ENCODE data around the gene BTNL2. TPM values are rescaled to one million over a fixed set of nuclear protein-coding genes. Genes with fewer than 3 reads are reported as not detected.

The BTNL2 gene
- total and polyA plus RNA-seq, 10 donors: not detected

DNA sequence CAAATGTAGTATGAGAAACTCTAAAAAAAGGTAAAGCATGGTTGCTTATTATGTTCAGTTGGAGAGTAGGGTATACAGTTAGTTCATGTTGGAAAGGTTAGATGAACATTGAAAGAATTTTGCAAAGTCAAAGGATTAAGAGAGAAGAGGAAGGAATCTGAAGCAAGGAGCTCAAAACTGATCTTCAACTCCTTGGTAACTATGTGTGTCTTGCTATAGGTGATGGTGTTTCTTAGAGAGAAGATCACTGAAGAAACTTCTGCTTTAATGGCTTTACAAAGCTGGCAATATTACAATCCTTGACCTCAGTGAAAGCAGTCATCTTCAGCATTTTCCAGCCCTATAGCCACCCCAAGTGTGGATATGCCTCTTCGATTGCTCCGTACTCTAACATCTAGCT, 37.5 kb upstream of the BTNL2 start:
- no peak for DNase-seq
- Histone ChIP-seq H3K9me3 (no peaks in the 10 kb centered on the region), H3K36me3 (peaks cover 0 to 41% (median 26%) of the 10 kb centered on the region in 6 donors), H3K27ac (no peak overlapping the region), H3K4me3 (no peak overlapping the region), H3K4me1 (peaks cover 0 to 58% (median 32%) of the 10 kb centered on the region in 6 donors), H3K27me3 (replicated peaks in 1 of 7) (no peaks in the 10 kb centered on the region)
- 69 to 98% (median 88%) methylated on average over 2 of the region's 2 CpGs for WGBS, 5 donors
- TF ChIP-seq, protein P1, sequence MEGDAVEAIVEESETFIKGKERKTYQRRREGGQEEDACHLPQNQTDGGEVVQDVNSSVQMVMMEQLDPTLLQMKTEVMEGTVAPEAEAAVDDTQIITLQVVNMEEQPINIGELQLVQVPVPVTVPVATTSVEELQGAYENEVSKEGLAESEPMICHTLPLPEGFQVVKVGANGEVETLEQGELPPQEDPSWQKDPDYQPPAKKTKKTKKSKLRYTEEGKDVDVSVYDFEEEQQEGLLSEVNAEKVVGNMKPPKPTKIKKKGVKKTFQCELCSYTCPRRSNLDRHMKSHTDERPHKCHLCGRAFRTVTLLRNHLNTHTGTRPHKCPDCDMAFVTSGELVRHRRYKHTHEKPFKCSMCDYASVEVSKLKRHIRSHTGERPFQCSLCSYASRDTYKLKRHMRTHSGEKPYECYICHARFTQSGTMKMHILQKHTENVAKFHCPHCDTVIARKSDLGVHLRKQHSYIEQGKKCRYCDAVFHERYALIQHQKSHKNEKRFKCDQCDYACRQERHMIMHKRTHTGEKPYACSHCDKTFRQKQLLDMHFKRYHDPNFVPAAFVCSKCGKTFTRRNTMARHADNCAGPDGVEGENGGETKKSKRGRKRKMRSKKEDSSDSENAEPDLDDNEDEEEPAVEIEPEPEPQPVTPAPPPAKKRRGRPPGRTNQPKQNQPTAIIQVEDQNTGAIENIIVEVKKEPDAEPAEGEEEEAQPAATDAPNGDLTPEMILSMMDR (IDR thresholded peaks at IDR 0.05 in 8 of 11, conservative IDR thresholded peaks at IDR 0.05 in 3 of 11): no peak
- intact Hi-C loops (cut with DNase I; ENCODE audit: low total_unique reads): no loop called here

DNA sequence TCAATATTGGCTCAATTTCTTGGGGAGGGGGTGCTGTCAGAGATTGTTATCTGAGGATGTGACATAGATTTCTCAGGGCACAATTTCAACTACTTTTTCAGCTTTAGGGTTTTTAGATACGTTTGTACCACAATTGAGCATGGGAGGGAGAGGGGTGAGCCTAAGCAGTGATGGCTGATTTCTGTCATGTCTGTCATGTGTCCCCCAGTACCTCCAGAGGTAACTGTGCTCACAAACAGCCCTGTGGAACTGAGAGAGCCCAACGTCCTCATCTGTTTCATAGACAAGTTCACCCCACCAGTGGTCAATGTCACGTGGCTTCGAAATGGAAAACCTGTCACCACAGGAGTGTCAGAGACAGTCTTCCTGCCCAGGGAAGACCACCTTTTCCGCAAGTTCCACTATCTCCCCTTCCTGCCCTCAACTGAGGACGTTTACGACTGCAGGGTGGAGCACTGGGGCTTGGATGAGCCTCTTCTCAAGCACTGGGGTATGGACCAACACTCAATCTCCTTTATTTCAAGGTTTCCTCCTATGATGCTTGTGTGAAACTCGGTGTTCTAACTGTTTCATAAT, 36.1 kb upstream of the BTNL2 start:
- Histone ChIP-seq H3K4me1 (peaks cover 0 to 69% (median 35%) of the 10 kb centered on the region in 6 donors), H3K9me3 (no peaks in the 10 kb centered on the region), H3K27ac (peak overlapping the region in 1 of 8 donors; percentile 39), H3K36me3 (peaks cover 0 to 41% (median 26%) of the 10 kb centered on the region in 6 donors), H3K27me3 (replicated peaks in 1 of 7) (no peaks in the 10 kb centered on the region), H3K4me3 (peak overlapping the region in 7 of 8 donors; percentile 46 to 73 (median 55))
- intact Hi-C loops (cut with DNase I; ENCODE audit: low total_unique reads): no loop called here
- DNase-seq: no peak
- TF ChIP-seq POLR2AphosphoS5 (IDR thresholded peaks at IDR 0.05) (no peak), POLR2A (IDR thresholded peaks at IDR 0.05) (no peak)
- TF ChIP-seq, protein P1 (IDR thresholded peaks at IDR 0.05 in 8 of 11, conservative IDR thresholded peaks at IDR 0.05 in 3 of 11): no peak
- 74 to 83% (median 78%) methylated on average over 8 of the region's 8 CpGs for WGBS, 5 donors

DNA sequence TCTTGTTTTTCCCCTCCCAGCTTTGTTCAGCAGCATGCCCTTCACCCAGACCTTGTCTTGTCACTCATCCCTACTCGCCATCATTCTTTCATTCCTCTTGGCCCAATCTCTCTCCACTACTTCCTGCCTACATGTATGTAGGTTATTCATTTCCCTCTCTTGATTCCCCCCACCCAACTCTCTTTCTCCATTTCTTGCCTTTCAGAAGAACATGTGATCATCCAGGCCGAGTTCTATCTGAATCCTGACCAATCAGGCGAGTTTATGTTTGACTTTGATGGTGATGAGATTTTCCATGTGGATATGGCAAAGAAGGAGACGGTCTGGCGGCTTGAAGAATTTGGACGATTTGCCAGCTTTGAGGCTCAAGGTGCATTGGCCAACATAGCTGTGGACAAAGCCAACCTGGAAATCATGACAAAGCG, 35.3 kb upstream of the BTNL2 start:
- intact Hi-C loops (cut with DNase I; ENCODE audit: low total_unique reads): no loop called here
- Histone ChIP-seq H3K27me3 (replicated peaks in 1 of 7) (no peaks in the 10 kb centered on the region), H3K36me3 (peaks cover 0 to 41% (median 26%) of the 10 kb centered on the region in 6 donors), H3K9me3 (no peaks in the 10 kb centered on the region), H3K4me3 (peak overlapping the region; percentile 32 to 73 (median 52)), H3K27ac (peak overlapping the region in 3 of 8 donors; percentile 16 to 93 (median 89)), H3K4me1 (peaks cover 0 to 77% (median 37%) of the 10 kb centered on the region in 6 donors)
- TF ChIP-seq, protein P1 (IDR thresholded peaks at IDR 0.05 in 8 of 11, conservative IDR thresholded peaks at IDR 0.05 in 3 of 11): no peak
- TF ChIP-seq POLR2A (IDR thresholded peaks at IDR 0.05) (no peak), POLR2AphosphoS5 (IDR thresholded peaks at IDR 0.05) (no peak)
- no peak for DNase-seq
- WGBS, 5 donors: 74 to 88% (median 85%) methylated on average over 7 of the region's 7 CpGs

DNA sequence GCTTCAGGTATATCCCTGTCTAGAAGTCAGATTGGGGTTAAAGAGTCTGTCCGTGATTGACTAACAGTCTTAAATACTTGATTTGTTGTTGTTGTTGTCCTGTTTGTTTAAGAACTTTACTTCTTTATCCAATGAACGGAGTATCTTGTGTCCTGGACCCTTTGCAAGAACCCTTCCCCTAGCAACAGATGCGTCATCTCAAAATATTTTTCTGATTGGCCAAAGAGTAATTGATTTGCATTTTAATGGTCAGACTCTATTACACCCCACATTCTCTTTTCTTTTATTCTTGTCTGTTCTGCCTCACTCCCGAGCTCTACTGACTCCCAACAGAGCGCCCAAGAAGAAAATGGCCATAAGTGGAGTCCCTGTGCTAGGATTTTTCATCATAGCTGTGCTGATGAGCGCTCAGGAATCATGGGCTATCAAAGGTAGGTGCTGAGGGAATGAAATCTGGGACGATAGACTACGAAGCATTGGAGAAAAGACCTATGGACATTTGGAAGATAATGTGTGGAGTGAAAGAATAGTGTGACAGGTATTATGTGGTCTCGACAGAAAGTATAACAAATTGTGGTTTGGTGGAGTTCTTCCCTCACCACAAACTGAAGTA, 32.7 kb upstream of the BTNL2 start, which contains the start of gene HLA-DRA:
HLA-DRA (plus strand) TSS at position 286 of the 613 bp plus-strand sequence; CDS start at position 350, 64 bp downstream.
- 5 to 11% (median 5%) methylated on average over 9 of the region's 9 CpGs for WGBS, 5 donors
- intact Hi-C loops (cut with DNase I; ENCODE audit: low total_unique reads): no loop called here
- TF ChIP-seq POLR2AphosphoS5 (IDR thresholded peaks at IDR 0.05): peak; percentile 11 to 99 (median 43)
- TF ChIP-seq, protein P1 (IDR thresholded peaks at IDR 0.05 in 8 of 11, conservative IDR thresholded peaks at IDR 0.05 in 3 of 11): no peak
- TF ChIP-seq POLR2A (IDR thresholded peaks at IDR 0.05): peak in 2 of 3 donors; percentile 94 to 97
- Histone ChIP-seq H3K27me3 (replicated peaks in 1 of 7) (no peaks in the 10 kb centered on the region), H3K4me1 (peaks cover 0 to 83% (median 46%) of the 10 kb centered on the region in 6 donors), H3K9me3 (no peaks in the 10 kb centered on the region), H3K4me3 (peak within 1 kb of the TSS; percentile 32 to 73 (median 52)), H3K36me3 (peaks cover 0 to 33% (median 22%) of the 10 kb centered on the region in 6 donors), H3K27ac (peak within 1 kb of the TSS; percentile 63 to 93 (median 90))
- no peak for DNase-seq
